ENCODE results near the gene EIF2S1.
"Not testable (repeated sequence)": the region's sequence is repeated elsewhere in the genome, so short reads cannot be mapped to it uniquely, and the experiment has no call there.

EIF2S1 gene

DNA sequence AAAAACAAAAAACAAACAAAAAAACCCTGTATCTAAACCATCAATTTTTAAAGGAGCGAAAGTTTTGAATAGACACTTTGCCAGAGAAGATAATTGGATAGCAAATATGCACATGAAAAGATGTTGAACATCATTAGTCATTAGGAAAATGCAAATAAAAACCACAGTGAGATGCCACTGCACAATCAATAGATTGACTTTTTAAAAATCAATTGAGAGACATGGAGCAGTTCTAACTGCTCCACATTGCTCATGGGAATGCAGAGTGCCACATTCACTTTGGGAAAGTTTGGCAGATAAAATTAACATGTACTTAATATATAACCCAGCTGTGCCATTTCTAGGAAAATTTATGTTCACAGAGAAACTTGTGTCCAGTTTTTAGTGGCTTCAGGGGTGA, 12.7 kb downstream of the EIF2S1 start:
- DNase-seq = no peak

- no peak for DNase-seq
Measured at GRCh38 chr14:67373347-67373746, 13.2 kb downstream of the EIF2S1 start.

- no peak for DNase-seq
Measured at GRCh38 chr14:67377916-67378315, 17.8 kb downstream of the EIF2S1 start.

DNA sequence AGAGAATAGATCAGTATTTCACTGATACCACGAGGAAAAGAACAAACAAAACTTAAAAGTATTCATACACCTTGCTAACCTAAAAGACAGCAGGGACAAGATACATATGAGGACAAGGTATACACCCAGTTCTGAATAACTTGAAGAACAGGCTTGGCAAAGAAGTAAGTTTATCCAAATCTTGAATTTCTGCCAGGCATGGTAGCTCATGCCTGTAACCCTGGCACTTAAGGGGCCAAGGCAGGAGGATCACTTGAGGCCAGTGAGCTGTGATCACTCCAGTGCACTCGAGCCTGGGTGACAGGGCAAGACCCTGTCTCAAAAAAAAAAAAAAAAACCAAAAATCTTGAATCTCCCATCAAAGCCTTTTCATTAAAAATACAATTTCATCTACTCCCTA, 25.0 kb downstream of the EIF2S1 start:
- DNase-seq = no peak

DNA sequence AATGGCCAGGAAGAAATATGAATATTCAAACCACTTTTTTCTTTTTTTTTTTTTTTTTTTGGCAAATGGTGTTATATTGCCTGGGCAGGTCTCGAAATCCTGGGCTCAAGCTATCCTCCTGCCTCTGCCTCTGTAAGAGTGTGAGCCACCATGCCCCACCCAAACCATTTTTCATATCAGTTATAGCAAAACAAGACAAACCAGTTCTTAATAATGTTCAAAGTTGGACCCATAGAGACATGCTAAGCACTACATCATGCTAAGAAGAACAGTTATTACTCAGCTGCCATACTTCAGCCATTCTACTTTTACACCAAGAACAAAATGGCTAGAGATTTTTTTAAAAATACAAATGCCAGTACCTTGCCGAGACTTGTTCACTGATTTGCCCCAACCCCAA, 25.5 kb downstream of the EIF2S1 start:
- DNase-seq = no peak

DNA sequence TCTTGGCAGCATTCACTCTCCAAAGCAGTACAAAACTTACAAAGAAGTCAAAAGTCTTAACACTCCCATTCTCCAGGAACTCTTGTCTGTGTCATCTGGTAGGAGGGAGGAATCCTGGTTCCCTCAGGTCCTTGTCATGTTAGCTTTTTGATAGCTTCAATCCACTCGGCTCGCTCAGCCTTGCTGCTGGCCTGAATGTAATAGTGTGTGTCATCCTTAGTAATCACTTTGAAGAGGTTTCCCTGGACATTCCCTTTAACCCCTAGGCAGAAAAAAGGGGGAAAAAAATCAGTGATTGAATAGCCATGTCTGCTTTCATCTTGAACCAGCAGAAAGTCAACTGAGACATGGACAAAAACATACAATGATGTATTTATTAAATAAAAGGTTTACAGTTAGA, 27.1 kb downstream of the EIF2S1 start:
- no peak for DNase-seq

DNA sequence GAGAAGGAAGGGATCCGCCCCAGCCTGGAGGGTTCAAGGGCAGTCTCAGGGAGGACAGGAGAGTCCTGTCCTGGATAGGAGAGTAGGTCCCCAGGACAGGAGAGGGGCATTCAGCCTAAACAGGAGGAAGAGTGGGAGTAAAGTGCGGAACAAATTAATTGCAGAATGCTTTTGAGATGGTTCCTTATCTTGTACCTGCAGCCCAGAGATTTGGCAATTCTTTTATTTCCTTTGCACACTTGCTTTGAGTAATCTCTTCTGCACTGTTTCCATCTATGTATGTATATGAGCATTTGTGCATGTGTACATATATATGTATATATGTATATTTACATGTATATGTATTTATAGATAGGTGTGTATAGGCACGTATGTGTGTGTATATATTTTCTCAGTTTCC, 29.1 kb downstream of the EIF2S1 start:
- no peak for DNase-seq

DNA sequence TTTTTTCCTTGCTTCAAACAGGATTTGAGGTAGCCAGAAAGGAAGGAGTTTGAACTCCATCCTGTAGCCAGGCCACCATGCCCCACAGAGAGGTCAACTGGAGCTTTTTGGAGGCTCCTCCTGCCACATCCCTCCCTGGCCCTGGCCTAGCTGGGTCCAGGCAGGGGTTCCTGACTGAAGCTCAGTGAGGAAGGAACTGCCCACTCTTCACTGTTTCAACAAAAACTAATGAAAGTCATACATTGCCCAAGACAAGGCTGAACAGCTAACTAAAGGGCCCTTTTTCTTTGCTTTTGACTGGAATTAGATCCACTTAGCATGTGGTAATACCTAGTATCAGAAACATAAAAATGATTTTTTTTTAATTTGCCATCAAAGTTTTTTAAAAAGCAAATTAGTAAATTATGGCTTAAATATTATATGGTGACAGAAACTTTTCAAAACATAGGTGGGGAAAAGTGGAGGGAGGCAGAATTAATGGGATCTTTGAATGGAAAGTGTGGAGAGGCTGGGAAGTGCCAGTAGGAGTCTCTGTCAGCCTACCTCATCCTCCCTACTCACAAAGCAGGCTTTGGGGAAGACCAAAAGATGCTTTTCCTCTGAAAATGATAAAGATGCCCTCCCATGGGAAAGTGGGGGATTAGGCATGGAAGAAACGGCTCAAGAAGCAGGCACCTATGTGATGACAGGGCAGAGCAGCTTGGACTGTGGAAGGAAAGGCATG, 29.8 kb downstream of the EIF2S1 start:
- DNase-seq = no peak

GRCh38 chr14:67391268-67391667, 31.1 kb downstream of the EIF2S1 start:
- no peak for DNase-seq

DNA sequence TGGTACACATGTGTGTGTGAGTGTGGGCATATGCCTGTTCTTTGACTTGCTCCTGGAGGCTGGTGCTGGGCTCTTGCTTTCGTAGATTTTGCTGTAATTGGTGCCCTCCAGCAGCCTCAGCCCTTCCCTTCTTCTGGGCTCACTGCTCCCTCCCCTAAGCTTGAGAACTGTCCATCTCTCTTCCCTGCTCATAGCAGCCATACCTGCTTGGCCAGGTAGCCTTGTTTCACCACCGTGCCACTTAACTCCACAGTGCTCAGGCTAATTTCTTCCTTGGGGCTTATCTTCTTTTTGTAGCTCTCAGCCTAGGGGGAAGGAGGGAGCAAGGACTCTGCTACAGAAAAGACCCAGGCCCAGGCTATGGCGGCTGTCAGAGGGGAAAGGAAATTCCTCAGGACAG, 32.0 kb downstream of the EIF2S1 start:
- no peak for DNase-seq

DNA sequence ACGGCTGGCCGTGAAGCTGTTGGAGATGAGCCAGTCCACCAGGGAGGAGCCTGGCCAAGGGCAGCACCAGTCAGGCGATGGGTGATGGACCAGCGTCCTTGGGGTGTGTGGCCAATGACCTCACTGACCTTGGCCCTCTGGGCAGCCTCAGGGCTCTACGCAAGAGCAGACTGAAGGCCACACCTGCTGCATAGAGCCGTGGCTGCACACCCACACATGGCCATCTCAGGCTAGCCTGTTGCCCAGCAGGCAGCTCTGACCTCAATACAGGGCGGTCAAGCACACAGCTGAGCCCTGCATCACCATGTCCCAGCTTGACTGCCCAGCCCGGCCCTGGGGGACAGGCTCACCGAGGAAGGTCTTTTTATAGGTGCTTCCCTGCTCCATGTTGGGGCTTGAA, 32.7 kb downstream of the EIF2S1 start:
- no peak for DNase-seq

DNA sequence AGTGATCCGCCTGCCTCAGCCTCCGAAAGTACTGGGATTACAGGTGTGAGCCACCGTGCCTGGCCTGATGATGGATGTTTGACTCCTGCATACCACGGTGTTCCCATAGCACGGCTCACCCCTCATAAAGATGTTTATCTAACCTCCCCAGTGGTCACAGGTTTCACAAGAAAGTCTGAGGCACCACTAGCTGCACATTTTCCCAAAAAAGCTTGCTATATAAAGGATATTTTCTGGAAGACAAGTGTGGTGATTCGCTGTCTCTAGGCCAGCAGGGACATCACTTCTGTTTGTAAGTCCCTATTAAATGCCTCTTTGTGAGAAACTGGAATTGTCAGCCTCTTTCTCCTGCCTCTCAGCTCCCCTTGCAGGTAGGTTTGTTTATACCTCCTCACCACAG, 33.6 kb downstream of the EIF2S1 start:
- no peak for DNase-seq

DNA sequence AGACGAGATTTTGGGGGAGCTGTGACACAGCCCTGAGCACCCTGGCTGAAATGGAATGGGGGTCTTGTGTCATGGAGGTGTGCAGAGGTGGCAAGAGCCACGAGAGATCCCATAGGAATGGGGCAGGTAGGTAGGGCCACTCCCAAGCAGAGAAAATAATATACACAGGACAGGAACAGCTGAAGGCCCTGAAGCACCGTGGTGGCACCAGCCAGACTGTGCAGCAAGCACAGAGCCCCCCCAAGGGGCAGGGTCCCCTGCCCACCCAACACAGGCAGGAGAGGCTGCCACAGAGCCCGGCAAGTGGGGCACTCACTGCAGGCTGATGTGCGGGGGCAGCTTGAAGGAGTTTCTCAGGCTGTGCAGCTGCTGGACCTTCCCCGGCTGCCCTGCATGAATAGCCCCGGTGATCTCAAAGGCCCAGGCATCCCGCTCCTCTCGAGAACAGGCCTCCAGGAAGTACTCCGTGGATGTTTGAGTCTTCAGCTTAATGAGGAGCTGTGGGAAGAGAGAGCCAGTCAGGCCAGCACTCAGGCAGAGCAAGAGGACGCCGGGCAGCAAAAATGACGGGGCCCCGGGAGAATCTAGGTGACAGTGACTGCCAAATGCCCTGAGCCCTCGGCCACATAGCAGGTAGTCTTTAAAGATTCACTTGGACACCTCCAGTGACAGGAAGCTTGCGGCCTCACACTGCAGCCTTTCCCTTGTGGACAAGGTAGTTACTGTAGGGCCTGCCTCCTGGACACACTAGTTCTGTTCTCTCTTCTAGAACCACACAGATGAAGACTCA, 35.2 kb downstream of the EIF2S1 start:
- no peak for DNase-seq

GRCh38 chr14:67395876-67396189, 35.7 kb downstream of the EIF2S1 start:
- DNase-seq = peak; percentile 12

- peak; percentile 52 for DNase-seq
Measured at GRCh38 chr14:67396381-67396970, 36.3 kb downstream of the EIF2S1 start.

GRCh38 chr14:67397536-67397935, 37.4 kb downstream of the EIF2S1 start:
- no peak for DNase-seq

DNA sequence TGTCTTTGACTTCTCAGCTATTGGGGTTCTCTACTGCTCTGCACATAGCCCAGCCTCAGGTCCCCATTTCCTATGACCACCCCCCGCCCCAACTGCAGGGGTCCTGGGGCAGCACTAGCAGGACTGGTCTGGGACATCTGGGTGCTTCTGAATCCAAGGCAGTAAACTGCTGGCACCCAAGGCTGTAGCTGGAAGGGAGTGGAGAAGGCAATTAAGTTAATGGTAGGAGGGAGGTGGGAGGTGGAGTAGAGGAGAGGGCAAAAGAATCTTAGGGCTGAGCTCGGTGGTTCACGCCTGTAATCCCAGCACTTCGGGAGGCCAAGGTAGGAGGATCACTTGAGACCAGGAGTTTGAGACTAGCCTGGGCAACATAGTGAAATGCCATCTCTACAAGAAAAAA, 40.3 kb downstream of the EIF2S1 start:
- DNase-seq = no peak

- no peak for DNase-seq
Measured at GRCh38 chr14:67405771-67406170, 45.6 kb downstream of the EIF2S1 start.

GRCh38 chr14:67408122-67408801, 48.1 kb downstream of the EIF2S1 start:
- not testable (repeated sequence) for DNase-seq

DNA sequence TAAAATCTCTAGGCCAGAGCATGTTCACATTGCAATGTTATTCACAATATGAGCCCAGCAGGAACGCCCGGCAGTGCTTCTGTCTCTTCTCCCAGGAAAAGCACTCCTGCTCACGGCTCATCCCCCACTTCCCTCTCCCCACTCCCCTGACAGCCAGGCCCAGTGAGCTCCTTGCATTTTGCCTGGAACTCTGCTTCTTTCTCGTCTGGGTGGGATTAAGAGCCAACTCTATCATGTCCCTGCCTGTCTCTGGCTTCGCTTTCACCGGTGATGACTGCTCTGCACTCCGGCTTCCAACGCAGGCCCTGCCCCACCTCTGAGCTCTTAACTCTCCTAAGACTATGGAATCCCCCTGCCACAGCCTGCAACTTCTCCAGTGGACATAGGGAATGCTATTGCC, 49.3 kb downstream of the EIF2S1 start:
- no peak for DNase-seq

DNA sequence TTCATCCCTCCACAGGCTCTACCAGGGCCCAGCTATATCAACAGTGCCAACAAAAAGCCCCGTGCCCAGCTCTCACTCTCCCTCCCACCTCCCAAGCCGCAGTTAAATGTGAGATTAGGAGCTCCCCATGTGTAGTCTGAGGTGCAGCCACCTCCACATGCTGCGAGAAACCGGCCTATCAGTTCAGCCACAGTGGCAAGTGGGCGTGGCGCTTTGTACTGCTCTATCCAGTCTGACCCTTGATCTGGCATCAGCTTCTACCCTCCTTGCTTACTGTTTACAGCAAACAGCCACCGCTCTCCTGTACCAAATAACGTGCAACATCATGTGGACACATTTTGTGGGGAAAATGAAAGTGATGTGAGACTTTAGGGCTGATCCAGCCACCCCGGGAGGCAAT, 50.2 kb downstream of the EIF2S1 start:
- no peak for DNase-seq

DNA sequence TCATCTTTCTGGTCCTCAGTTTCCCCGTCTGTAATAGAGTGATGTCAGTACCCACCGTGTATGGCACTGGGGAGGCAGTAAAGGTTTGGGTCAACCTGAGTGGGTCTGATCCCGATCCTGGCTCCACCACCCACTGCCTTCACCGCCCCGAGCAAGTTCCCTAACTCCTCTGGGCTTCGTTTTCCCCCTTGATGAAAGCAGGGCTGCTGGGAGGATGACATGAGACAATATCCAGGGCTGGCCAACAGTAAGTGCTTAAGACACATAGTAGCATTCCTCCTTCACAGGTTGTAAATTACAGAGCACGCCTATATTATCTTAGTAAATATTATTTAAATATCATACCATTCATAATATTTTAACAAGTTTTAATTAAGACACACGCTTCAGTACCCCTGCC, 51.2 kb downstream of the EIF2S1 start:
- no peak for DNase-seq

DNA sequence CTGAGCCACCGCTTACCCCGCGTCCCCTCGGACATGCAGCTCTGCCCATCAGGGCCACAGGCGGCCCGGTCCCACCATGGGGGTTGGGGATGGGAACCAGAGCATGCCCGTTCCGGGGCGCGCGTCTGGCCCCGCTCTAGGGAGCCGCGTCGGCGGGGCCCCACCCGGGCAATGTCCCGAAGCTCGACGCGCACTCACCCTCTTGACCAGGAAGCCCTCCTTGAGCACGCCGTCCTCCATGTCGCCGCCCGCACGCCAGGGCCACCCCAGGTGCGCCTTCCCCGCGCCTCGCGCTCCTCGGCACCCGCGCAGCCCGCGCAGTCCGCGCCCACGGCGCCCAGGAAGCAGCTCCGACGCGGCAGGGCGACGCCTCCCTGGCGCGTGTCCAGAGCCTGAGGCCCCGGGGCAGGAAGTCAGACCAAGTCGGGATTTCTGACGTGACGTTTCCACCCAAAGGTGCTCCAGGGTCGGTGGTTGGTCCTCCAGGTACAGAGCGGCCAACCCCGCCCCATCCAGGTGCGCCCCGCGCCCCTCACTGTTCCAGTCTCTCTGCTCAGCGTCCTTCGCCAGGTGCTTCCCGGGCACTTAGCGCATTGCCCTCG, 51.8 kb downstream of the EIF2S1 start, which contains the start of gene PLEK2:
TSS of gene PLEK2 (minus strand) at position 346 of the 602 bp plus-strand sequence. CDS start at position 240, 106 bp downstream.
- DNase-seq = peak; percentile 43
